Stomach (tissue), 9 donors: ENCODE measurements around the gene HMGCS2. TPM values are rescaled to one million over a fixed set of nuclear protein-coding genes. Genes with fewer than 3 reads are reported as not detected.

ENCODE experiments used
- DNase-seq, 2 donors: peaks; one replicate each; pipeline versions ENCODE4 v3.0.0 to v3.0.0-alpha.2; 2013 to 2019
- H3K27ac ChIP-seq, 5 donors: fragments of 200-600 bp in 4 of 5; sonication (generic) in 4 of 5; one replicate each; pipeline ENCODE4 v1.5.1; 2013 to 2019; ENCODE audit warnings: mild to moderate bottlenecking in 1 of 5, moderate library complexity in 1 of 5
- H3K27me3 ChIP-seq, 3 donors: fragments of 200-600 bp; sonication (generic); one replicate each; pipeline ENCODE4 v1.5.1; 2017 to 2019; ENCODE audit warnings: mixed run types in 1 of 3
- H3K36me3 ChIP-seq, 4 donors: fragments of 200-600 bp; sonication (generic); 1 replicate in 3 of 4; 2 replicates in 1 of 4; pipeline ENCODE4 v1.5.1; 2016 to 2019
- H3K4me1 ChIP-seq, 4 donors: fragments of 200-600 bp; sonication (generic); one replicate each; pipeline ENCODE4 v1.5.1; 2016 to 2019
- H3K4me3 ChIP-seq, 4 donors: fragments of 200-600 bp; sonication (generic) in 3 of 4; one replicate each; pipeline ENCODE4 v1.5.1; 2016 to 2019; ENCODE audit warnings: mild to moderate bottlenecking in 1 of 4
- H3K9me3 ChIP-seq, 4 donors: fragments of 200-600 bp; sonication (generic); one replicate each; pipeline ENCODE4 v1.5.1; 2016 to 2019
- CTCF ChIP-seq, 7 experiments: fragments of 450-650 bp in 4 of 7; fragments of 200-600 bp in 3 of 7; sonication (generic) in 3 of 7; IDR thresholded peaks; one replicate each; pipeline ENCODE4 v1.5.1; 2016 to 2019; ENCODE audit warnings: antibody characterized with exemption in 7 of 7, control low read depth in 2 of 7, mild to moderate bottlenecking in 1 of 7
- EP300 ChIP-seq: sonication (generic); formaldehyde crosslinking; IDR thresholded peaks from one replicate; pipeline ENCODE4 v1.6.1; 2017; ENCODE audit warnings: antibody characterized with exemption
- POLR2A ChIP-seq, 4 donors: fragments of 450-650 bp; IDR thresholded peaks; one replicate each; pipeline ENCODE4 v1.6.1; 2016; ENCODE audit warnings: antibody characterized with exemption in 4 of 4, control low read depth in 2 of 4, mild to moderate bottlenecking in 1 of 4, moderate library complexity in 1 of 4
- POLR2AphosphoS5 ChIP-seq, 3 donors: sonication (generic); formaldehyde crosslinking; IDR thresholded peaks; one replicate each; pipeline ENCODE4 v1.6.1; 2016; ENCODE audit warnings: antibody characterized with exemption in 3 of 3
- WGBS, 5 donors: extraction: QIAGEN DNeasy Blood & Tissue Kit in 3 of 5; methylation state at CpG; one replicate each; pipeline versions ENCODE4 v1.1.5 to v1.1.7; 2013 to 2018; 5-methylcytosine and 5-hydroxymethylcytosine counted together
- intact Hi-C: fragments of 100-400 bp; cut with DNase I; formaldehyde crosslinking; loops from one replicate; pipeline ENCODE4 v1.15.1; 2023; ENCODE audit warnings: low total_unique reads
- polyA plus RNA-seq, 3 donors: library from polyadenylated mRNA; stranded (reverse); fragments of 200-250 nt; gene quantifications; one replicate each; pipeline ENCODE4 v1.2.3, GENCODE V29; 2013
- total RNA-seq, 5 donors: library from RNA; depleted of rRNA; stranded (reverse); fragments of >200 nt; gene quantifications; one replicate each; pipeline versions ENCODE4 v1.1.0 to v1.2.3, GENCODE V29; 2014 to 2016
- donor health status: healthy with polysubstance abuse.
- donor health status: Bipolar disorder and iron deficiency.
- donor health status: healthy.

Gene HMGCS2
- total and polyA plus RNA-seq, 8 donors: 2.5 to 203 (median 57.6) TPM

GRCh38 chr1:119815928-119816327, 47.2 kb upstream of the HMGCS2 start:
- no peaks in the 10 kb centered on the region for H3K36me3 ChIP-seq
- no peak overlapping the region for H3K4me3 ChIP-seq
- DNase-seq: no peak
- H3K27me3 ChIP-seq: no peaks in the 10 kb centered on the region
- WGBS, 5 donors: 65 to 83% (median 79%) methylated on average over 7 of the region's 7 CpGs
- no peaks in the 10 kb centered on the region for H3K4me1 ChIP-seq
- TF ChIP-seq CTCF (IDR thresholded peaks at IDR 0.05) (no peak), EP300 (no peak), POLR2A (IDR thresholded peaks at IDR 0.05) (no peak), POLR2AphosphoS5 (IDR thresholded peaks at IDR 0.05) (no peak)
- H3K9me3 ChIP-seq: no peaks in the 10 kb centered on the region
- intact Hi-C loops: no loop called here
- no peak overlapping the region for H3K27ac ChIP-seq

GRCh38 chr1:119815361-119815760, 46.7 kb upstream of the HMGCS2 start:
- TF ChIP-seq POLR2A (IDR thresholded peaks at IDR 0.05): no peak
- no peak for TF ChIP-seq POLR2AphosphoS5 (IDR thresholded peaks at IDR 0.05)
- no peak for TF ChIP-seq CTCF (IDR thresholded peaks at IDR 0.05)
- no peak for TF ChIP-seq EP300
- H3K27me3 ChIP-seq: no peaks in the 10 kb centered on the region
- DNase-seq: no peak
- H3K36me3 ChIP-seq: no peaks in the 10 kb centered on the region
- H3K27ac ChIP-seq: no peak overlapping the region
- no peak overlapping the region for H3K4me3 ChIP-seq
- intact Hi-C loops: no loop called here
- 70 to 88% (median 79%) methylated on average over 3 of the region's 3 CpGs for WGBS, 5 donors
- H3K9me3 ChIP-seq: no peaks in the 10 kb centered on the region
- H3K4me1 ChIP-seq: no peaks in the 10 kb centered on the region

GRCh38 chr1:119814288-119814687, 45.6 kb upstream of the HMGCS2 start:
- H3K4me3 ChIP-seq: no peak overlapping the region
- no peak overlapping the region for H3K27ac ChIP-seq
- DNase-seq: no peak
- no peaks in the 10 kb centered on the region for H3K27me3 ChIP-seq
- intact Hi-C loops: no loop called here
- TF ChIP-seq CTCF (IDR thresholded peaks at IDR 0.05): no peak
- no peak for TF ChIP-seq POLR2A (IDR thresholded peaks at IDR 0.05)
- TF ChIP-seq POLR2AphosphoS5 (IDR thresholded peaks at IDR 0.05): no peak
- no peak for TF ChIP-seq EP300
- H3K4me1 ChIP-seq: peaks cover 0 to under 1% (median 0%) of the 10 kb centered on the region in 4 donors
- no peaks in the 10 kb centered on the region for H3K36me3 ChIP-seq
- H3K9me3 ChIP-seq: no peaks in the 10 kb centered on the region
- WGBS, 5 donors: 69 to 91% (median 84%) methylated on average over 1 of the region's 1 CpG

- Histone ChIP-seq H3K4me3 (no peak overlapping the region), H3K36me3 (no peaks in the 10 kb centered on the region), H3K27me3 (peaks cover 0 to 11% (median 0%) of the 10 kb centered on the region in 3 donors), H3K9me3 (no peaks in the 10 kb centered on the region), H3K27ac (no peak overlapping the region), H3K4me1 (peaks cover 0 to 7% (median 2%) of the 10 kb centered on the region in 4 donors)
- intact Hi-C loops: no loop called here
- WGBS, 5 donors: 66 to 81% (median 72%) methylated on average over 2 of the region's 2 CpGs
- TF ChIP-seq POLR2A (IDR thresholded peaks at IDR 0.05): no peak
- no peak for TF ChIP-seq CTCF (IDR thresholded peaks at IDR 0.05)
- TF ChIP-seq POLR2AphosphoS5 (IDR thresholded peaks at IDR 0.05): no peak
- no peak for TF ChIP-seq EP300
- DNase-seq: no peak
Measured at GRCh38 chr1:119811985-119812557, 43.4 kb upstream of the HMGCS2 start.
